OCI-LY1 (cell line): ENCODE results near the gene NEUROD2.

Experiments
- EZH2 ChIP-seq: fragments of 200-600 bp; sonication (generic), shearing (Covaris generic); IDR thresholded peaks from 2 replicates; pipeline ENCODE4 v1.8.0; 2017; ENCODE audit warnings: borderline replicate concordance, mixed run types, mild to moderate bottlenecking, antibody characterized with exemption, low read length, moderate library complexity, mixed read lengths
- TF ChIP-seq, protein P1 (sequence below): fragments of 200-600 bp; sonication (generic), shearing (Covaris generic); IDR thresholded peaks from 2 replicates; pipeline ENCODE4 v1.5.1; 2017; ENCODE audit warnings: mild to moderate bottlenecking, antibody characterized with exemption, low read length, moderate library complexity, mixed read lengths

DNA sequence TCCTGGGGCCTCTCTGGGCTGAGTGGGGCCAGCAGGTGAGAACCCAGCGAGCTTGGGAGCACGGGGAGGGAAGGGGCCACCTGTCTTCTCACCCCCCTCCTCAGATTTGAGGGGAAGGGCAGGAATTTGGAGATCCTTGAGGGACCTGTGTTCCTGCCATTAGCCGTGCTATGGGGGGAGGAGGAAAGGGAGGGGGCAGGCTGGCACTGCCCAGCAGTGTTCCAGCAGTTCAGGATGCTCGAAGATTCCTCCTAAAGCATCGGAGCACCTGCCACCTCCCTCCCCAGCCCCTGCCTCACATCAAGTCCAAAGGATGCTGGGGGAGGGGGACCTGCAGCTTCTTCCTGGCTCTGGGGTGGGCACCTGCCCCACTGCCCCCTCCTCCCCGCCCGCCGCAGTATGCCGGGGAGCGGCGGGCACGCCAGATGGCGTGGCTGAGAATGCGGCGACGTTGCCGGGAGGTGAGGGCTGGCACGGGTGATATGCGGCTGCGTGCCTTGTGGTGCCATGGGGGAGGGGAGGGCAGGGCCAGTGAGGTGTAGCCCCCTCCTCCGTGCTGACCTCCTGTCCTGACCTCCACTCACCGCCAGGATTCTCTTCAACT lies 4.7 kb upstream of the NEUROD2 start:
- TF ChIP-seq, protein P1, sequence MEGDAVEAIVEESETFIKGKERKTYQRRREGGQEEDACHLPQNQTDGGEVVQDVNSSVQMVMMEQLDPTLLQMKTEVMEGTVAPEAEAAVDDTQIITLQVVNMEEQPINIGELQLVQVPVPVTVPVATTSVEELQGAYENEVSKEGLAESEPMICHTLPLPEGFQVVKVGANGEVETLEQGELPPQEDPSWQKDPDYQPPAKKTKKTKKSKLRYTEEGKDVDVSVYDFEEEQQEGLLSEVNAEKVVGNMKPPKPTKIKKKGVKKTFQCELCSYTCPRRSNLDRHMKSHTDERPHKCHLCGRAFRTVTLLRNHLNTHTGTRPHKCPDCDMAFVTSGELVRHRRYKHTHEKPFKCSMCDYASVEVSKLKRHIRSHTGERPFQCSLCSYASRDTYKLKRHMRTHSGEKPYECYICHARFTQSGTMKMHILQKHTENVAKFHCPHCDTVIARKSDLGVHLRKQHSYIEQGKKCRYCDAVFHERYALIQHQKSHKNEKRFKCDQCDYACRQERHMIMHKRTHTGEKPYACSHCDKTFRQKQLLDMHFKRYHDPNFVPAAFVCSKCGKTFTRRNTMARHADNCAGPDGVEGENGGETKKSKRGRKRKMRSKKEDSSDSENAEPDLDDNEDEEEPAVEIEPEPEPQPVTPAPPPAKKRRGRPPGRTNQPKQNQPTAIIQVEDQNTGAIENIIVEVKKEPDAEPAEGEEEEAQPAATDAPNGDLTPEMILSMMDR: no peak
- no peak for TF ChIP-seq EZH2
